ENCODE results near the gene CYP11A1.

- TF ChIP-seq CTCF (IDR thresholded peaks at IDR 0.05) (no peak), EP300 (IDR thresholded peaks at IDR 0.05) (no peak), POLR2A (IDR thresholded peaks at IDR 0.05) (no peak), POLR2AphosphoS5 (IDR thresholded peaks at IDR 0.05) (no peak)
These were observed 73.4 kb downstream of the CYP11A1 start for GRCh38 chr15:74294010-74294409.

All from gastroesophageal sphincter (tissue), 3 donors.